ENCODE data around the gene ARNT2.

DNA sequence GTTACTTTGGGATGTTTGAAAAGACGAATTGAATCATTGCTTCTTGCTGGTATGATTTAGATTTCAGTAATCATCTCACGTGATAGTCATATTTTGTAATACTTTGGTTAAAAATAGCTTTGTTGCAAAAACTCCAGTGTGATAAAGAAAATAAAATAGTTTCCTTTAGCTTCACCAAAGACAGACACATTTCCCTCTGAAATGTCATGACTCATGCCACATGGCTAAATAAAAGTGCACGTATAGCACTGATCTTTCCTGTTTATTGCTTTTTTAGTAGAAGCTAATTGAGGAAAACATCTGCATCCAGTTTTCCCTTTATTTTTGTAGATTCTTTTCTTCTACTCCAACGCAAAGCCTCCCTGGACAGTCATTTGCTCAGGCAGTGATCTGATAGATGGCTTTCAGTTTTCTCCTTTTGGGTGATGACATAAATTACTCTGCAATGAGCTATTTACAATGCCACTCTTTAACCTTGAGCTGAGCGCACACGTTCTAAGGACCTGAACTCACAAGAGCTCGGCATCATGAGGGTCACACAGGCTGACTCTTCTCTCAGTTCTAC is 84.9 kb downstream of the ARNT2 start:
- TF ChIP-seq GATA3 (IDR thresholded peaks at IDR 0.05; ENCODE audit: low read depth, low read length) (no peak), GATA2 (IDR thresholded peaks at IDR 0.05; ENCODE audit: low read depth, low read length) (no peak)
